HG03571 (cell line): Measurements from ENCODE around the gene KCNK3.

Experiments
- ATAC-seq: cut with Tn5 transposase; IDR thresholded peaks from one replicate; pipeline ENCODE4 v1.9.1; 2021; ENCODE audit not compliant: unreplicated experiment

The KCNK3 gene

GRCh38 chr2:26711457-26712161 is 19.1 kb downstream of the KCNK3 start:
- no peak for ATAC-seq

GRCh38 chr2:26712486-26713465 is 20.3 kb downstream of the KCNK3 start:
- ATAC-seq = no peak

- no peak for ATAC-seq
These were observed 23.2 kb downstream of the KCNK3 start for GRCh38 chr2:26715528-26716270.

GRCh38 chr2:26716340-26716739 is 23.8 kb downstream of the KCNK3 start:
- no peak for ATAC-seq

- no peak for ATAC-seq
These were observed 24.2 kb downstream of the KCNK3 start for GRCh38 chr2:26716769-26717168.

GRCh38 chr2:26717362-26717761 is 24.8 kb downstream of the KCNK3 start:
- no peak for ATAC-seq

- ATAC-seq = no peak
These were observed 26.6 kb downstream of the KCNK3 start for GRCh38 chr2:26718949-26719686.

- ATAC-seq = no peak
These were observed 28.0 kb downstream of the KCNK3 start for GRCh38 chr2:26720322-26721114.

- no peak for ATAC-seq
These were observed 28.9 kb downstream of the KCNK3 start for GRCh38 chr2:26721115-26722032.

- ATAC-seq = no peak
These were observed 29.8 kb downstream of the KCNK3 start for GRCh38 chr2:26722328-26722727.

- ATAC-seq = no peak
These were observed 30.4 kb downstream of the KCNK3 start for GRCh38 chr2:26722911-26723310.

GRCh38 chr2:26723475-26723874 is 31.0 kb downstream of the KCNK3 start:
- no peak for ATAC-seq

- ATAC-seq = no peak
These were observed 31.6 kb downstream of the KCNK3 start for GRCh38 chr2:26723991-26724750.

- ATAC-seq = no peak
These were observed 32.4 kb downstream of the KCNK3 start for GRCh38 chr2:26724784-26725520.

- no peak for ATAC-seq
These were observed 32.9 kb downstream of the KCNK3 start for GRCh38 chr2:26725521-26725820.

GRCh38 chr2:26726228-26726627 is 33.7 kb downstream of the KCNK3 start:
- no peak for ATAC-seq
